ENCODE data around the gene FBXL7. TPM values are rescaled to one million over a fixed set of nuclear protein-coding genes. Genes with fewer than 3 reads are reported as not detected.

Gene FBXL7
- total RNA-seq, 4 donors from 2014 or later, result 14.2 to 32.1 (median 24.9) TPM

- ATAC-seq, result no peak
- H3K4me1 ChIP-seq, result peaks cover 4 to 53% (median 12%) of the 10 kb centered on the region in 3 donors
- peaks cover 0 to 2% of the 10 kb centered on the region in 2 donors for H3K36me3 ChIP-seq
- no peaks in the 10 kb centered on the region for H3K27me3 ChIP-seq
- no peaks in the 10 kb centered on the region for H3K9me3 ChIP-seq
- no peak overlapping the region for H3K27ac ChIP-seq
- TF ChIP-seq POLR2A (IDR thresholded peaks at IDR 0.05) (no peak), POLR2AphosphoS5 (IDR thresholded peaks at IDR 0.05) (peak; percentile 53), EP300 (IDR thresholded peaks at IDR 0.05) (no peak)
- no peak overlapping the region for H3K4me3 ChIP-seq
These were observed 75.7 kb downstream of the FBXL7 start for GRCh38 chr5:15575666-15576065.

- Histone ChIP-seq H3K4me1 (peaks cover 4 to 53% (median 12%) of the 10 kb centered on the region in 3 donors), H3K9me3 (no peaks in the 10 kb centered on the region), H3K27ac (no peak overlapping the region), H3K4me3 (no peak overlapping the region), H3K27me3 (no peaks in the 10 kb centered on the region), H3K36me3 (peaks cover 0 to 4% of the 10 kb centered on the region in 2 donors)
- 73 to 85% methylated on average over 8 to 10 of the region's 10 CpGs for WGBS, 2 donors (ENCODE audit: low coverage in 1 of 2)
- no peak for TF ChIP-seq EP300 (IDR thresholded peaks at IDR 0.05)
- TF ChIP-seq CTCF (IDR thresholded peaks at IDR 0.05), result no peak
- TF ChIP-seq POLR2A (IDR thresholded peaks at IDR 0.05), result no peak
- no peak for TF ChIP-seq POLR2AphosphoS5 (IDR thresholded peaks at IDR 0.05)
- ATAC-seq, result no peak
These were observed 77.2 kb downstream of the FBXL7 start for GRCh38 chr5:15577132-15577531.

- ATAC-seq, result no peak
- WGBS, 2 donors (ENCODE audit: low coverage in 1 of 2), result 61 to 94% methylated on average over 2 of the region's 2 CpGs
- Histone ChIP-seq H3K36me3 (peaks cover 0 to 4% of the 10 kb centered on the region in 2 donors), H3K9me3 (no peaks in the 10 kb centered on the region), H3K27ac (no peak overlapping the region), H3K27me3 (no peaks in the 10 kb centered on the region), H3K4me3 (no peak overlapping the region), H3K4me1 (peaks cover 4 to 53% (median 12%) of the 10 kb centered on the region in 3 donors)
- TF ChIP-seq EP300 (IDR thresholded peaks at IDR 0.05) (no peak), CTCF (IDR thresholded peaks at IDR 0.05) (no peak), POLR2A (IDR thresholded peaks at IDR 0.05) (no peak), POLR2AphosphoS5 (IDR thresholded peaks at IDR 0.05) (no peak)
These were observed 77.9 kb downstream of the FBXL7 start for GRCh38 chr5:15577831-15578230.

GRCh38 chr5:15579193-15579990 is 79.4 kb downstream of the FBXL7 start:
- Histone ChIP-seq H3K36me3 (peaks cover 0 to 14% of the 10 kb centered on the region in 2 donors), H3K9me3 (peaks cover 0 to 9% (median 0%) of the 10 kb centered on the region in 3 donors), H3K27ac (no peak overlapping the region), H3K4me3 (no peak overlapping the region), H3K4me1 (peaks cover 4 to 39% (median 12%) of the 10 kb centered on the region in 3 donors), H3K27me3 (no peaks in the 10 kb centered on the region)
- 83 to 94% methylated on average over 3 of the region's 3 CpGs for WGBS, 2 donors (ENCODE audit: low coverage in 1 of 2)
- no peak for TF ChIP-seq POLR2A (IDR thresholded peaks at IDR 0.05)
- TF ChIP-seq POLR2AphosphoS5 (IDR thresholded peaks at IDR 0.05), result no peak
- no peak for TF ChIP-seq EP300 (IDR thresholded peaks at IDR 0.05)
- TF ChIP-seq CTCF (IDR thresholded peaks at IDR 0.05), result no peak
- no peak for ATAC-seq

- no peak for TF ChIP-seq EP300 (IDR thresholded peaks at IDR 0.05)
- TF ChIP-seq POLR2A (IDR thresholded peaks at IDR 0.05), result no peak
- no peak for TF ChIP-seq CTCF (IDR thresholded peaks at IDR 0.05)
- TF ChIP-seq POLR2AphosphoS5 (IDR thresholded peaks at IDR 0.05), result no peak
- WGBS, 2 donors (ENCODE audit: low coverage in 1 of 2), result 100% methylated on average over 1 of the region's 1 CpG; no CpG with 5 or more reads in 1 of the 2 donors
- Histone ChIP-seq H3K4me1 (peaks cover 0 to 10% (median 0%) of the 10 kb centered on the region in 3 donors), H3K36me3 (peaks cover 0 to 18% of the 10 kb centered on the region in 2 donors), H3K9me3 (peaks cover 0 to 13% (median 0%) of the 10 kb centered on the region in 3 donors), H3K27ac (no peak overlapping the region), H3K4me3 (no peak overlapping the region), H3K27me3 (no peaks in the 10 kb centered on the region)
- no peak for ATAC-seq
These were observed 84.5 kb downstream of the FBXL7 start for GRCh38 chr5:15584528-15584927.
